Measurements from ENCODE around the gene MTG1.

GRCh38 chr10:133347710-133348517, 46.0 kb upstream of the MTG1 start:
- no peak for TF ChIP-seq CTCF (IDR thresholded peaks at IDR 0.05; ENCODE audit: low read depth, low read length)
- no peak for TF ChIP-seq EZH2phosphoT487 (IDR thresholded peaks at IDR 0.05; ENCODE audit: low read depth)
